Muscle layer of duodenum (tissue), 2 donors: ENCODE measurements around the gene DTX3.
A peak's percentile ranks its signal among the peaks of the same experiment; 100 is the strongest.
"Not testable (repeated sequence)": the region's sequence is repeated elsewhere in the genome, so short reads cannot be mapped to it uniquely, and the experiment has no call there.

Experiments
- H3K27ac ChIP-seq: one replicate; pipeline ENCODE4 v1.7.0; 2013; ENCODE audit warnings: mild to moderate bottlenecking, low read length
- H3K27me3 ChIP-seq: one replicate; pipeline ENCODE4 v1.7.0; 2013; ENCODE audit warnings: low read depth, mild to moderate bottlenecking, control low read depth, low read length
- H3K36me3 ChIP-seq, 2 donors: one replicate each; pipeline ENCODE4 v1.7.0; 2013; ENCODE audit warnings: low read length in 2 of 2, control low read depth in 1 of 2, mild to moderate bottlenecking in 1 of 2; ENCODE audit not compliant: insufficient read depth in 2 of 2, control insufficient read depth in 1 of 2
- H3K4me1 ChIP-seq, 2 donors: one replicate each; pipeline ENCODE4 v1.7.0; 2013; ENCODE audit warnings: low read length in 2 of 2, mild to moderate bottlenecking in 2 of 2, control low read depth in 1 of 2, moderate library complexity in 1 of 2; ENCODE audit not compliant: insufficient read depth in 2 of 2, control insufficient read depth in 1 of 2
- H3K4me3 ChIP-seq, 2 donors: one replicate each; pipeline ENCODE4 v1.7.0; 2013; ENCODE audit warnings: low read length in 2 of 2, low read depth in 1 of 2, mild to moderate bottlenecking in 1 of 2
- H3K9me3 ChIP-seq, 2 donors: one replicate each; pipeline ENCODE4 v1.7.0; 2013; ENCODE audit warnings: low read length in 2 of 2, control low read depth in 1 of 2, mild to moderate bottlenecking in 1 of 2; ENCODE audit not compliant: control insufficient read depth in 1 of 2
- donor health status: healthy.

DTX3 gene

DNA sequence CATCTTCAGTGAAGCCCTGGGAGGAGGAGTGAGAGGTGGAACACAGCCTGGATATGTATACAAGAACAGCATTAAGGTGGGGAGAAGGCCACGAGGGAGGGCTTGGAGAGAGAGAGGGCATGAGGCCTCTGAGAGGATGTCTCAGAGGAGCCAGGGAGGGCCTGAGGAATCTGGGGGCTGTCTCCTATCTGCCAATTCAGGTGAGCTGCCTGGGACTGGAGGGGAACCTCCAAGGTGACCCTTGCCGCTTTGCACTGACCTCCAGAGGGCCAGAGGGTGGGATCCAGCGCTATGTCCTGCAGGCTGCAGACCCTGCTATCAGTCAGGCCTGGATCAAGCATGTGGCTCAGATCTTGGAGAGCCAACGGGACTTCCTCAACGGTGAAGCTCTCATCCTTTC is 11.0 kb downstream of the DTX3 start:
- Histone ChIP-seq H3K4me1 (peaks cover 0 to 48% of the 10 kb centered on the region in 2 donors), H3K9me3 (no peaks in the 10 kb centered on the region), H3K4me3 (no peak overlapping the region), H3K27ac (no peak overlapping the region), H3K36me3 (peaks cover 6 to 37% of the 10 kb centered on the region in 2 donors), H3K27me3 (peaks cover 30% of the 10 kb centered on the region)

GRCh38 chr12:57616383-57617101 is 11.9 kb downstream of the DTX3 start:
- Histone ChIP-seq H3K4me3 (no peak overlapping the region), H3K4me1 (peaks cover 6 to 49% of the 10 kb centered on the region in 2 donors), H3K9me3 (no peaks in the 10 kb centered on the region), H3K27ac (no peak overlapping the region), H3K27me3 (peaks cover 32% of the 10 kb centered on the region), H3K36me3 (peaks cover 6 to 37% of the 10 kb centered on the region in 2 donors)

- Histone ChIP-seq H3K4me3 (no peak overlapping the region), H3K9me3 (no peaks in the 10 kb centered on the region), H3K27ac (no peak overlapping the region), H3K27me3 (peaks cover 37% of the 10 kb centered on the region), H3K36me3 (peaks cover 6 to 37% of the 10 kb centered on the region in 2 donors), H3K4me1 (peaks cover 6 to 43% of the 10 kb centered on the region in 2 donors)
These were observed 13.3 kb downstream of the DTX3 start for GRCh38 chr12:57617942-57618341.

DNA sequence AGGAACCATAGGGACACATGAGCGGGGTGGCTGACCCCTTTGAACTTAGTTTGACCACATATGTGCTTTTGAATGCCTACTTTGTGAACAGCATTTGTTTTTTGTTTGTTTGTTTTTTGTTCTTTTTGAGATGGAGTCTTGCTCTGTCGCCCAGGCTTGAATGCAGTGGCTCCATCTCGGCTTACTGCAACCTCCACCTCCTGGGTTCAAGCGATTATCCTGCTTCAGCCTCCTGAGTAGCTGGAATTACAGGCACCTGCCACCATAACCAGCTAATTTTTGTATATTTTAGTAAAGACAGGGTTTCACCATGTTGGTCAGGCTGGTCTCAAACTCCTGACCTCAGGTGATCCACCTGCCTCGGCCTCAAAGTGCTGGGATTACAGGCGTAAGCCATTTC is 13.8 kb downstream of the DTX3 start:
- H3K9me3 ChIP-seq, H3K4me3 ChIP-seq, H3K27ac ChIP-seq: not testable (repeated sequence)
- peaks cover 6 to 38% of the 10 kb centered on the region in 2 donors for H3K4me1 ChIP-seq
- peaks cover 37% of the 10 kb centered on the region for H3K27me3 ChIP-seq
- H3K36me3 ChIP-seq, result peaks cover 6 to 35% of the 10 kb centered on the region in 2 donors

DNA sequence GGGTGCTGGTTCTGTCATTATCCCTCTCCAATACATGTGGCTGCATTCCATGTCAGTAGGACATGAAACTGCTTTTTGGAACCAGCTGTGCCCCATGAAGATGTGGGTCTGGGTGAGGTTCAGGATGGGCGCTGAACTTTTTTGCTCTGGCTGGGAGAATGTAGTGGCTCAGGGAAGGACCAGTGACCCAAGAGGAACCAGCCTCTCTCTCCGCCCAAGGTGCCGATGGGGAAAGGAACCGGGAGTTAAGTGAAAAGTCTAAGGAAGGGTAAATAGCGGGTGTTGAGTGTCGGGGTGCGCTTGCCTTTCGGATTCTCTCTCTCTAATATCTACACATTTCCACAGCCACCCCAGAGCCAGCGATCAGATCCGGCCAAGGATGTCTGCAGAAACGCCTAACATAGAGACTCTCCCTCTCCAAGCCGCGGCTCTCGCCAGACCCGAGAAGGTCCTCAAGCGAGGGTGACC is 14.4 kb downstream of the DTX3 start:
- Histone ChIP-seq H3K27ac (no peak overlapping the region), H3K9me3 (no peaks in the 10 kb centered on the region), H3K4me3 (no peak overlapping the region), H3K27me3 (peaks cover 40% of the 10 kb centered on the region), H3K36me3 (peaks cover 6 to 31% of the 10 kb centered on the region in 2 donors), H3K4me1 (peaks cover 6 to 32% of the 10 kb centered on the region in 2 donors)

- no peaks in the 10 kb centered on the region for H3K9me3 ChIP-seq
- H3K4me1 ChIP-seq, result peaks cover 6 to 26% of the 10 kb centered on the region in 2 donors
- no peak overlapping the region for H3K27ac ChIP-seq
- H3K4me3 ChIP-seq, result no peak overlapping the region
- peaks cover 45% of the 10 kb centered on the region for H3K27me3 ChIP-seq
- H3K36me3 ChIP-seq, result peaks cover 6 to 31% of the 10 kb centered on the region in 2 donors
These were observed 15.0 kb downstream of the DTX3 start for GRCh38 chr12:57619434-57620244.

GRCh38 chr12:57620245-57620935 is 15.8 kb downstream of the DTX3 start:
- H3K4me3 ChIP-seq, result no peak overlapping the region
- peaks cover 5 to 26% of the 10 kb centered on the region in 2 donors for H3K36me3 ChIP-seq
- no peak overlapping the region for H3K27ac ChIP-seq
- no peaks in the 10 kb centered on the region for H3K9me3 ChIP-seq
- H3K27me3 ChIP-seq, result peaks cover 52% of the 10 kb centered on the region
- H3K4me1 ChIP-seq, result peaks cover 6 to 21% of the 10 kb centered on the region in 2 donors

- Histone ChIP-seq H3K4me1 (peaks cover 6 to 17% of the 10 kb centered on the region in 2 donors), H3K4me3 (peak overlapping the region; percentile 33 to 69), H3K9me3 (no peaks in the 10 kb centered on the region), H3K27ac (no peak overlapping the region), H3K36me3 (peaks cover 0 to 25% of the 10 kb centered on the region in 2 donors), H3K27me3 (peaks cover 54% of the 10 kb centered on the region)
These were observed 16.4 kb downstream of the DTX3 start for GRCh38 chr12:57620936-57621496.

DNA sequence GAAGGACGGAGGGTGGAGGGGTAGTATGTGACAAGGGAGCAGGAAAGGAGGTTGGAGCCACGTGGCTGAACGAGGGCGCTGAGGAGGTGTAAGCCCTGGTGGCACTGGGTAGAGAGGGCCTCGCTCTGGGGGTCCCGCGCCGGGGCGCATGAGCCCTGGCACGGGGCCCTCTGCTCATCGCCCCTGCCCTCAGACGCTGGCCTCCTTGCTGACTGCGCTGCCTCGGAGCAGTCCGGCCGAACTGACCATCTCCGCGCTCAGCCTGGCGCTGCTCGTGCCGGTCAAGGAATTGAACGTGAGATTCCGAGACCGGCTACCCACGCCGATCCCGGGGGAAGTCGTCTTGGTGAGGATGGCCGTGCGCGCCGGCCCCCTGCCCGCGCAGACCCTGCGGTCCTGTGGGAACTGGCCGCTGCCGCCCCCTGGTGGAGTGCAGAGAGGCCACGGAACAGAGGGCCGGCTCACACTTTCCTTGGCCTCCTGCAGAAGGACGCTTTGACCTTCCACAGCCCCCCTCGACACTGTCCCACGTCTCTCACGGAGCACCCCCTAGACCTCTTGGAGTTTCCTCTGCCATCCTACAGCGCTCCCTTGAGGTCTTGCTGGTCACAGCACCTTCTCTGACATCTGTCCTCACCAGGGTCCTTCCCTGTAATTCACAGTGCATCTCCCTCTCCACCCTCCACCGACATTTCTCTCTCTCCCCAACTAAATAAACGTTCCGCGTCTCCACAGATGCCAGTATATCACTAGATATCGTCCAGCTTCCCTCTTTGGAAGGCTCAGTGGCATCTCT is 17.1 kb downstream of the DTX3 start:
- peaks cover 0 to 20% of the 10 kb centered on the region in 2 donors for H3K36me3 ChIP-seq
- H3K27ac ChIP-seq, result no peak overlapping the region
- peaks cover 60% of the 10 kb centered on the region for H3K27me3 ChIP-seq
- peak overlapping the region; percentile 33 to 69 for H3K4me3 ChIP-seq
- peaks cover 6 to 23% of the 10 kb centered on the region in 2 donors for H3K4me1 ChIP-seq
- no peaks in the 10 kb centered on the region for H3K9me3 ChIP-seq
